NCI-H510A (cell line): ENCODE results near the gene FSIP1.

Experiments
- DNase-seq: peaks from one replicate; lab custom pipeline; 2025; lab: John Stamatoyannopoulos, UW

The FSIP1 gene

DNA sequence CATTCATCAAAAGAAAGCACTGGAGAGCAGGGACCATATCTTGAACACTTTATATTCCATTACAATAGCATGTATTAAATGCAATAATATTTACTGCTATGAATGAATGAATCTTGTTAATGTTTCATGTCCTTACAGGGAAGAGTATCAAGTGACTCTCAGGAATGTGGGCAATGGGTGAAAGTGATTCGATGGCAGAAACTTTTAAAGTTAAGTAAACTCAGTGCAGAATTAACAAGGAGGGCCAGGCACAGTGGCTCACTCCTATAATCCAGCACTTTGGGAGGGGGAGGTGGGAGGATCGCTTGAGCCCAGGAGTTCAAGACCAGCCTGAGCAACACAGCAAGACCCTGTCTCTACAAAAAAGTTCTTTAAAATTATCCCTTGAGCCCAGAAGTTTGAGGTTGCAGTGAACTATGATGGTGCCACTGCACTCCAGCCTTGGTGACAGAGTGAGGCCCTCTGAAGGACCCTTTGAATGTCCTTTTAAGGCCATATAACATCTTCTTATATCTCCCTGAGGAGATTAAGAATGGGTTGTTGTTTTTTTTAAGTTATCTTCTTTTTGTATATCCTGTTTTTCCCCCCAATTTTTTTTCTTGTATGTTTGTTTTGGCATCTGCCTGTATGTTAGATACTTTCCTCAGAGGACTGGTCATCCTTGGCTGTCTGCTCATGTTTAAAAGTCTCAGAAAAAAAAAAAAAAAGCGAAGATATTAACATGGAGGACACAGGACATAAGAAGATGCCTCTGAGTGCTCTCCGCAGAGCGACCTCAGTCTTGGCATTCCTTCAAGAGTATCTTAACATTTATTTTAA is 9.6 kb upstream of the FSIP1 start:
- DNase-seq = no peak

GRCh38 chr15:39789736-39790135 is 7.1 kb upstream of the FSIP1 start:
- no peak for DNase-seq

GRCh38 chr15:39788800-39789565 is 6.3 kb upstream of the FSIP1 start:
- no peak for DNase-seq

DNA sequence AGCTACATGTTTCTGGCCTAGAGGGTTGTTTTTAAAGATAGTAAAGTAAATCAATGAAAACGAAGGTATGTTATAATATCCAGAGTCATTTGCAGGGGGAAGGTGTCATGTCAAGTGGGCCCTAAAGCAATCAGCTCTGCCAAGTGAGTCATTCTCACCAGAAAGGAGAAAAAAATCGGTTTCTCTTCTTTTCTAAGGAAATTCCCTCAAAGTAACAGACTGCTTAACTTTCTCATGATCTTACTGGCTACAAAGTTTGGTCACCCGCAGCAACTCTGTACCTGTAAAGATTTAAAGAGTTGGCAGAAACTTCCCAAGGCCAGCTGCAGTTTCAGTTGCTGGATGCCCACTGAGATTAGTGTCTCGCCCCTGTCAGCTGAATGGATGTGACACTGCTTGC is 5.5 kb upstream of the FSIP1 start:
- no peak for DNase-seq

- no peak for DNase-seq
Measured at GRCh38 chr15:39787479-39787878, 4.8 kb upstream of the FSIP1 start.

DNA sequence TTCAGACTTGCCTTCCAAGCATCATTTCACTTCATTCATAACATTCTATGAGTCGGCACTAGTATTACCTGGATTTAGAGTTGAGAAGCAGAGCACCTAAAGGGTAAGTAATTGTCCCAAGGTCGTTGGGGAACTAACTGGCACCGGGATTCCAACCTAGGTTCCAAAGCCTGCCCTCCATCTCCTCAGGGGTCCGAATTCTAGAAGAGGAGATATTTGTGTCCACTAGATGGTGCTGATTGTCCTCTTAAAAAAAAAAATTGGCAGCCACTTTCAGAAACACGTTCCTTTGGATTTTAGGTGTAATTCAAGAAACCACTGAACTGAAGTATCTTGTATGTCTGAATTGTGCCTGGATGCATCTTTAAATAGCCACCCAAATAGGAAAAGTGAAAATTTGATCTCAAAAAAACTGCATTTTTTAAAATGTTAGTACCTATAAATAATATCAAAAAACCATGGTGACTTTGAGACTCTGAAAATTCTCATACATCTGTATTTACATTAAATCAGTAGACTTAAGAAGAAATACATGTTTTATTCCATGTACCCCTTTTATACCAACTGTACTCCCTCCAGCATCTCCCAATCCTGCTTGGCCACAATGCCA is 3.9 kb upstream of the FSIP1 start:
- DNase-seq = no peak

- DNase-seq = no peak
Measured at GRCh38 chr15:39785841-39786240, 3.2 kb upstream of the FSIP1 start.

DNA sequence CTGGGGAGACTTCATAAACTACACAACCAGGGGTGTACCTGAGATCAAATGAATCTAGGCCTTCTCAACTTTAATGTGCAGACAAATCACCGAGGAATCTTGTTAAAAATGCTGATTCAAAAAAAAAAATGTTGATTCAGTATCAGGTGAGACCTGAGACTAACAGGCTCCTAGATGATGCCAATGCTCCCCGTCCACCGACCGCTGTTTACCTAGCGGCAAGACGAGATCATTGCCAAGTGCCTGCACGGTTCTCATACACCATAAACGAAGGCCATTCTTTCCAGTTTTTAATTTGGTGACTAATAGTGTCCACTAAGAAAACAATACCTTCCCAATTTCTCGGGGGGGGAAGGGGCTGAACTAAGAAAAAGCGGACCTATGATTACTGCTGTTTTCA is 2.5 kb upstream of the FSIP1 start:
- no peak for DNase-seq

DNA sequence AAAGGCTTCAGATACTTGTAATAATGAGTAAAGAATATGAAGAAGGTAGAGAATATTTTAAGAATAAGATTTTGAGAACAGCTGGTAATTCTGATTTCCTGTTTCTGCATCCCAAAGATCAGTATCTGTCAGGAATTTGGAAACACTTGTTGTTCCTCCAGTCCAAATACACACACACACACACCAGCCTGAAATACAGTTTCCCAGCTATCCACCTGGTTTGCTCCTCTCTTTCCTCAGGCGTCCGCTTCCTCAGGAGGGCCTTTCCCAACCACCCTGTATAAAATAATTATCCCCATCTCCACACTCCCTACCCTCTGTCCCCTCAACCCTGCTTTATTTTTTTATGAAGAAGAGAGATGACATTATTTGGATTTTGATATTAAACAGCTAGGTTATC is 2.0 kb upstream of the FSIP1 start:
- no peak for DNase-seq

DNA sequence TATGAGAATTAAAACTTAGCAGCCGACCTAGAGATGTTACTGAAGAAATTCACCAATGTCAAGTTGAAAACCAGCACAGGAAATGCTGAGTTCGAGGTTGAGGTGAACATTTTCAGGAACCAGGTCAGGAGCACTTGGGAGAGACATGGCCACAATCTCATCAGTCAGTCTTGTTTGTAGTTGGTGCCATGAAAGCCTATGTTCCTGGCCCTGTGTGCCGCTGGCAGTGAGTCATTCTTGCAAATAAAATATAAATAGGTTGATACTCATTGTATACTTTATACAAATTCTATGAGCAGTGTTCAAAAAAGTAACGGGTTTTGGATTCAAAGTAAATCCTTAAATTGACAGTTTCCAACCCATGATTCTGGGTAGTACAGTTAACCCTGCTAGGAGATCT is 1.5 kb upstream of the FSIP1 start:
- no peak for DNase-seq

DNA sequence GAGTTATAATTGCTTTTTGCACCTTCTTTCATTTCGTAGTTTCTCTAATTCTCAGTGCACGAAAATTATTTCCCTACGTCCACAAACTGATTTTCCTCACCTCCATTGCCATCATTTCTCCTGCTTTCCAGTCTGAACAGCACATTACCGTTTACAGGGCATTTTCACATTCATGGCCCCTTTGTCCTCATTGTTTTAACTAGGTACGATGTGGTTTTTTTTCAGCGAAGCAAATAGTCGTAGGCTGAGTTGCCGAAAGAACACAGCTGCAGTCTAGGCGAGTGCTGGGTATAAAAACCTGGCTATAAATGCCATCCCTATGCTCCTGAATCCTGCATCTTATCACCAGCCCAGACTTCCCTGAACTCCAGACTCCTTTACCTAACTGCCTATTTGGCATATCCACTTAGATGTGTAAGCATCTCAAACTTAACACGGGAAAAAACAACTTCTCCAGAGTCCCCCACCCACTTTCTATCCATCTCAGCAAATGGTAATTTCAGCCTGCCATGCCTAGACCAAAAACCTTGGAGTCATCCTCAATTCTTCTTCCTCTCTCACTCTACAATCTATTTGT is 691 bp upstream of the FSIP1 start:
- DNase-seq = no peak

DNA sequence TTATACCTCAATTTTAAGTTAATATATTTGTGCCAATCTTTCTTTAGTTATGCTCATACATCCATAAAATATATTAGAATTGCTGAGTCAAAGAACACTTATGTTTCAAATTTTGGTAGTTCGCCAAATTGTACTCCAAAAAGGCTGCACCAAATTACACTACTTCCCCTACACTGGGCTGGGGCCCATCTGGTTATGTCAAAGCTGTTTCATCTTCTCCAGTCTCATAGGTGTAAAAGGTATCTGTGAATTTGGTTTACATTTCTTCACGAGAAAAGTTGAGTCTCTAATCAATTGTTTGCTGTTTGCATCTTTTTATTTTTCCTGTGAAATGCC is 706 bp downstream of the FSIP1 start:
- no peak for DNase-seq

GRCh38 chr15:39781147-39781966 is 1.3 kb downstream of the FSIP1 start:
- DNase-seq = no peak

DNA sequence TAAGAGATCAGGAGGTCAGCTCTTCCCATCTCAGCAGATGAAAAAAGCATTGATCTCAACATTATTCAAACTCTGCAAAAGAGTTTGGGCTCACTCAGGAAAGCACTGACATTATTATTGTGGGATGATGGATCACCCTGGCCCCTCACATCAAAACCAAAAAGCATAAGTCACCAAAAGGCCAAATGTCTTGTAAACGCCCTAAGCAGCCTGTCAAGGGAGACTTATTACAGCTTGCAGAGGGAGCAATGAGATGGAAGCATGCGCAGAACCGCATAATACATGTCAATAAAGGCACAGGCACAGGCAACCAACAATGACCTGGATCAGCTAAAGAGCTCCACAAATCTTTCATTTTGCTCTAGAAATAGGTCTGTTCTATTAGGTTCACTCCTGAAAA is 4.6 kb downstream of the FSIP1 start:
- DNase-seq = no peak

DNA sequence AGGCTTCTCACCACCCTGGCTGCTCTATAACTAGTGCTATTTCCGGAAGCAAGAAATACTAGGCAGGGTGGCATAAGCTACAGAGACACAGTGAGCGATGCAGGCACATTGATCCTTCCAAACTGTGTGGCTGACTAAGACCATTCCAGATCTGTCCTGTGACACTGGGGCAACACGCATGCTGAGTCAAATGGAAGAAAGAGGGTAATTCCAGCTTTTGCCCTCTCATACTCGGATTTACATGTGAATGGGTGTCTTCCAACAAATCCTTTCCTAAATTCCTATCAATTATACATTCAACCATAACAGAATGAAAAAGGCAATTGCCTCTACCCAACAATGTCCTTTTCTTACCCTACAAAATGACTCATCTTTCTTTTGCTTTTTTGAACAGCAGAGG is 5.1 kb downstream of the FSIP1 start:
- no peak for DNase-seq

GRCh38 chr15:39776068-39776467 is 6.6 kb downstream of the FSIP1 start:
- DNase-seq = no peak

DNA sequence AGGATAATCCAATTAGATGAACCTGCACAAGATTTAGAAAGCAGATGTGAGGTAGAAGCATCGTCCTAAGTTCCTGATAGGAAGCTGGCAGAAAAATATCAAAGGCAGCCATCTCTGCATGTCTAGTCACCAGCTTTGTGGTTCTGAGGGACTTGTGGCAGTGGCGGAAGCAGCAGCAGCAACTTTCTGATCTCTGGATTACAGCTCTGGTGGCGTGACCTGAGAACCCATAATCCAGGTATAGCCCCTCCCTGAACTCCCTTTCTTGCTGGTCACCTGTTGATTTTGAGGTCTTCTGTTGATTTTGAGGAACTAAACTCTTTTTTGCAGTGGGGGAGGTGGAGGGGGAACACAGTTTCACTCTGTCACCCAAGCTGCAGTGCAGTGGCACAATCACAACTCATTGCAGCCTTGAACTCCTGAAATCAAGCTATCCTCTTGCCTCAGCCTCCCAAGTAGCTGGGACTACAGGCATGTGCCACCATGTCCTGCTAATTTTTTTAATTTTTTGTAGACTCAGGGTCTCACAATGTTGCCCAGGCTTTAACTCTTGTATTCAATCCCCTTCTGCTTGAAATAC is 7.9 kb downstream of the FSIP1 start:
- DNase-seq = no peak

GRCh38 chr15:39770748-39771689 is 11.6 kb downstream of the FSIP1 start:
- DNase-seq = no peak

DNA sequence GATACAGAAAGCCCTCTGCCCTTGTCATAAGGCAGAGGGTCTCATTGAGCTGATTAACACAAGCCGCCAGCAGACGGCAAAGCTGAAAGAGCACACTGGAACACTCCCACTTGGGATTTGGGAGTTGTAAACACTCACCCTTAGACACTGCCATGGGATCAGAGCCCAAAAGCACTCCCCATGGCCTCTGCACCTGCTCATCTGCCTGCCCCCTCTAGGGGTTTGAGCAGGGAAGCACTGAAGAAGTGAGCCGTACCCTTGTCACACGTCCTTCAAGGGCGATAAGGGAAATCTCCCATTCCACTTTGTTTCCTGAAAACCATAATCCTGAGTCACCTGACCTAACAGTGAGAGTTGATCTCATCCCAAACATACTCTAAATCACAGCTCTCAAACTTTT is 14.7 kb downstream of the FSIP1 start:
- DNase-seq = no peak

DNA sequence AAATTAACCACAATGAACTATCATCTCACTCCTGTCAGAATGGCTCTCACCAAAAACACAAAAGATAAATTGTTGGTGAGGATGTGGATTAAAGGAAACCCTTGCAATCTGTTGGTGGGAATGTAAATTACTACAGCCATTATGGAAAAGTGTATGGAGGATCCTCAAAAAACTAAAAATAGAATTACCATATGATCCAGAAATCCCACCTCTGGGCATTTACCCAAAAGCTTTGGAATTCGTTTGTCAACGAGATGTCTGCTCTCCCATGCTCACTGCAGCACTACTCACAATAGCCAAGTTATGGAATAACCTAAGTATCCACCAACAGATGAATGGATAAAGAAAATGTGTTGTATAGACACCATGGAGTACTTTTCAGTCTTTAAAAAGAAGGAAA is 21.6 kb downstream of the FSIP1 start:
- DNase-seq = no peak
